ENCODE measurements around the gene ZNF655.
"Not testable (repeated sequence)": the region's sequence is repeated elsewhere in the genome, so short reads cannot be mapped to it uniquely, and the experiment has no call there.

The ZNF655 gene

DNA sequence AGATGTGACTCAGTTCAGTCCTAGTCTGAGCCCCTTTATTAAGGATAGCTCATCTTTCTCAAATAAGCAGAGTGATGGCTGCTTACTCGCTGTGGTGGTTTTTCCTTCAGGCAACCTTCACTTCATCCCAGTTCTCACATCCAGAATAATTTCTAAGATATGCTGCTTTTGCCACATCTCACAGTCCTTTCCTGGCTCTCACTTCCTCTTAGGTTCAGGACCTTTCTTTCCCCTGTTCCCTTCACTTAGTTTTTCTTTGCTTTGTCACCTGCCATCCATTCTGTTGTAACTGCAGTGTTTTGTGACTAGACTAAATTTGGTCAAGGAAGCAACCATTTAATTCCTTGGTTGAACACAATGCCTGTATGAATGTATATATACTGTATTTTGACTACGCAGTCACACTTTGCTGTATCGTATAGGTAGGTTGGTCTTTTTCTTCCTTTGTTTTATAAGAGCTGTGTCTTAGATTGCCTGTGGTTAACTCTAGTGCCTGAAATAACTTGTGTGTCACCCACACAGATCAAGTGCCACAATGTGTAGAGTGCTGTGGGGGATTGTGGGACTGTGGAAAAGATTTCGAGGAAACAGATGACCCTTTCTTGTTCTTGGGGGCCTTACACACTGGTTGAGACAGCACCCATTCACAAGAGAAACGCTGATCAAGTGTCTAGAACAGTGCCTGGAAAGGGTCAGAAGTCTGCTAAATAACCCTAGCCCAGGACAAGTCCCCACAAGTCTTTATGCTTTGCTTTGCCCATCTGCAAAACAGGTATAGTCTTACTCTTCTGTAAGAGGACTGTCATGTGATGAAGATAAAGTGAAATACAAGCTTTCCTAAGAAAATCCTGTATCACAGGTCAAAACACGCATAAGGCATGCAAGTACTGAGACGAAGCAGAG lies 2.6 kb downstream of the ZNF655 start:
- no peak for DNase-seq (ENCODE audit: low read depth)

DNA sequence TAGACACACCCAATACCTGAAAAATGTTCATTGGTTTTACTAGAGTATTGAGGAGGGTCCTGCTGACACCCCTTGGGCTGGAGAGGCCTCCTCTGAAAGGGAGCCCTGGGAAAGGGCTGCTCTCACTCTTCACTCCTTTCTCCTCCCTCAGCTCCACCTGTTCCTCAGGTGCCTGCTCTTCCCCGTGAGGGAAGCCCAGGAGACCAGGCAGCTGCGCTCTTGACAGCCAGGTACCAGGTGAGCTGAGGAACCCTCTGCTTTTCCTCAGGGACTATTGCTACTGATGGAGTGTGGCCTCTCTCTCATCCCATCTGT lies 3.3 kb downstream of the ZNF655 start:
- no peak for DNase-seq (ENCODE audit: low read depth)

GRCh38 chr7:99562114-99562784 lies 3.8 kb downstream of the ZNF655 start:
- DNase-seq (ENCODE audit: low read depth), result no peak

- DNase-seq (ENCODE audit: low read depth), result peak; percentile 95
Measured at GRCh38 chr7:99562832-99563231, 4.4 kb downstream of the ZNF655 start.

GRCh38 chr7:99563650-99564049 lies 5.2 kb downstream of the ZNF655 start:
- DNase-seq (ENCODE audit: low read depth), result peak; percentile 53

GRCh38 chr7:99568770-99569169 lies 10.3 kb downstream of the ZNF655 start:
- not testable (repeated sequence) for DNase-seq (ENCODE audit: low read depth)

GRCh38 chr7:99571768-99572167 lies 13.3 kb downstream of the ZNF655 start:
- DNase-seq (ENCODE audit: low read depth), result no peak

- DNase-seq (ENCODE audit: low read depth), result no peak
Measured at GRCh38 chr7:99573257-99573656, 14.8 kb downstream of the ZNF655 start.

DNA sequence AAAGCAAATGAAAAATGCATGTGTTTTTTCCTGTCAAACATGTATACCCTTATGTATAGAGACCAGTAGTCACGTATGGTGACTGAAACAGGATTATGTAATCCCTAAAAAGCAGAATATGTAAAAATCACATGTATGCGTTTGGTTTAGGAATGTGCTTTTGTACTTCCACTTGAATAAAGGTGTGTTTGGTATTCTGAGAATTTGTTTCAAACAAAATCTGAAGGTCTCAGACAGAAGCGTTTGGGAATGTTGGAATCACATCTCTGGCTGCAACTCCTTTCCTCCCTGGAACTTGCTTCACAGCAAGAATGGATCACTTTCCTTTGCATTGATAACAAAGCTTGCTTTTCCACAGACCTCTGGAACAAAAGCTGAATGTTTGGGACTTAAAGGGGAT lies 17.8 kb downstream of the ZNF655 start:
- DNase-seq (ENCODE audit: low read depth), result no peak

- DNase-seq (ENCODE audit: low read depth), result no peak
Measured at GRCh38 chr7:99579281-99579955, 21.0 kb downstream of the ZNF655 start.

DNA sequence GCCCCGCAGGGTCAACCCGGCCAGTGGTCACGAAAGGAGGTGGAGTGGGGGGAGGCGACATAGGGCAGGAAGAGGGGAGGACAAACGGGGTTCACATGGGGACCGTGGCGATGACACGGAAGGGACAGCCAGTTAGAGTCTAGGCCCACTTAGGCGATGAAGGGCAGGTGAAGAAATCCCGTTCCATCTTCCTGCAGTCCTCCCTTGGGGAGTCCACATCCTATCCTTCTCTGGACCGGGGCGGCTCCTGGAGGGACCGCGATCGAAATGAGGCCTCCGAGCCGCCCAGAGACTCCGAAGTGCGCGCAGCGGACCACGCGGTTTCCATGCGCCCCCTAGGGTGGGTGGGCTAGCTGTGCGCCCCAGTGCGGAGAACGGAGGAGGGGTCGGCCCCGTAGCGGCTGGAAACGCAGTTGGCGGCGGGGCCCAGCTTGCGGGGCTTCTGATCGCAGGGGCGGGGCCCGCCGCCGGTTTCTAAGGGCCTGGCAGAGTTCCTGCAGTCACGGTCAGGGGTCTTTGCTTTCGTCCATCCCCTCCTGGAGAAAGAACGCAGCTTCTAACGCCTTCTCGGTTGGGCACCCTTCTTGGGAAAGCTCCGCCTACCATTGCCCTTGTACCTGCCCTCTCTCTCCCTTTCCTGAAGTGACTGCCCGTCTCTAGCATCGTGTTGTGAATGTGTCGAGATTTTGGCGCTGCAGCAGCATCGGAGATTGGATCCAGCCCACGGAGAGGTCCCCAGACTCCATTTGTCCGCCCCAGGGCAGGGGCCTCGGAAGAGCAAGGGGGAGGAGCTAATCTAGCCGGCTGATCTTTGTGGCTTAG lies 21.7 kb downstream of the ZNF655 start:
- peak; percentile 5 for DNase-seq (ENCODE audit: low read depth)

DNA sequence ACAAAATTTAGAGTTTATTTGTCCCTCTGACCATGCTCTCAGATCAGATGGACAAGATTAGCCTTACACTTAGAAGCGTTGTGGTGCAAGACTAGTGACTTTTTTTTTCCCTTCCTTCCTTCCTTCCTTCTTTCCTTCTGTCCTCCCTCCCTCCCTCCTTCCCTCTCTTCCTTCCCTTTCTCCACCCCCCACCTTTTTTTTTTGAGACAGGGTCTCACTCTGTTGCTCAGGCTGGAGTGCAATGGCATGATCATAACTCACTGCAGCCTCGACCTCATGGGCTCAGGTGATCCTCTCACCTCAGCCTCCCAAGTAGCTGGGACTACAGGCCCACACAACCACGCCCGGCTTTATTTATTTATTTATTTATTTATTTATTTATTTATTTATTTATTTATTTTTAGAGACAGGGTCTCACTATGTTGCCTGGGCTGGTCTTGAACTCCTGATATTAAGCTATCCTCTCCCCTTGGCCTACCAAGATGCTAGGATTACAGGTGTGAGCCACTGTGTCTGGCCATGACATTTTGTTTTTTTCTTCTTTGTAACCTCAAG lies 22.4 kb downstream of the ZNF655 start:
- not testable (repeated sequence) for DNase-seq (ENCODE audit: low read depth)

- no peak for DNase-seq (ENCODE audit: low read depth)
Measured at GRCh38 chr7:99588868-99589267, 30.4 kb downstream of the ZNF655 start.

GRCh38 chr7:99594948-99595745 lies 36.7 kb downstream of the ZNF655 start:
- no peak for DNase-seq (ENCODE audit: low read depth)

DNA sequence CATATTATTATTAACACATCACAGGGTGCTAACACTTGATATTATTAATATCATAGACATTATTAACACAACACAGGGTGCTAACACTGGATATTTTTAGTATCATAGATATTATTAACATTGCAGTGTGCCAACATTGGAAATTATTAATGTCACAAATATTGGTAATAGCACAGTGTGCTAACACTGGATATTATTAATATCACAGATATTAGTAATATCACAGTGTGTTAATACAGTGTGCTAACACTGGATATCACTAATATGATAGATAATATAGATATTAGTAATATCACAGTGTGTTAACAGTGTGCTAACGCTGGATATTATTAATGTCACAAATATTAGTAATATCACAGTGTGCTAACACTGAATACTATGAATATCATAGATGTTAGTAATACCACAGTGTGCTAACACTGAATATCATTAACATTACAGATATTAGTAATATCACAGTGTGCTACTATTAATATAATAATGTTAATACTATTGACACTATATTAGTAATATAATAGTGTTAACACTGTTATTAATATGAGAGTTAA lies 38.0 kb downstream of the ZNF655 start:
- no peak for DNase-seq (ENCODE audit: low read depth)

DNA sequence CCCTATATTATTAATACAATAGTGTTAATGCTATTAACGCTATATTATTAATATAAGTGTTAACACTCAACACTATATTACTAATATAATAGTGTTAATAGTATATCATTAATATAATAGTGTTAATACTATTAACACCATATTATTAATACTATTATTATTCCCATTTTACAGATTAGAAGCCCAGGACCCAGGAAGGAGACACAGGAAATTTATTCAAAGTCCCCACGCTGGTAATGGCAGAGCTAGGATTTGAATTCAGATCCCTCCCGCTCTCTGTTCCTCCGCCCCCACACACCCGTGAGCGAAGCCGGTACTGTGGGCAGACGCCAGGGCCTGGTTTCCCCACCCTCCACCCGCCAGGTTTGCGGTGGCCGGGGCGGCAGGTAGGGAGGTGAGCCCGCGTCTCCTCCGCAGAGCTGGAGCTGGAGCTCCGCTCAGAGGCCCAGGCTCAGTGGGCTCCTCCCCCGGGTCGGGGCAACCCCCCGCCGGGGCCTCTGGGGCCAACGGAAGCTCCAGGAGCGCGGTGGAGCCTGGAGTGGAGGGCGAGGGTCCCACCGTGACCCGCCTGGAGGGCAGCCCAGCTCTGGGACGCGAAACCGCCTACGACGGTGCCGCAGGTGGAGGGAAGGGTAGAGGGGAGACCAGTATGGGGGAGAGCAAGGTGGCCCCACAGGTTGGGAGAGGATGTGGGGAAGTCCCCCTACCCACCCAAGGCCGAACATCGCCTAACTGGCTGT lies 39.5 kb downstream of the ZNF655 start, which contains the start of gene TMEM225B:
TSS of gene TMEM225B (plus strand) at position 506 of the 740 bp plus-strand sequence. CDS start 6,122 bp downstream, outside the sequence.
- no peak for DNase-seq (ENCODE audit: low read depth)

DNA sequence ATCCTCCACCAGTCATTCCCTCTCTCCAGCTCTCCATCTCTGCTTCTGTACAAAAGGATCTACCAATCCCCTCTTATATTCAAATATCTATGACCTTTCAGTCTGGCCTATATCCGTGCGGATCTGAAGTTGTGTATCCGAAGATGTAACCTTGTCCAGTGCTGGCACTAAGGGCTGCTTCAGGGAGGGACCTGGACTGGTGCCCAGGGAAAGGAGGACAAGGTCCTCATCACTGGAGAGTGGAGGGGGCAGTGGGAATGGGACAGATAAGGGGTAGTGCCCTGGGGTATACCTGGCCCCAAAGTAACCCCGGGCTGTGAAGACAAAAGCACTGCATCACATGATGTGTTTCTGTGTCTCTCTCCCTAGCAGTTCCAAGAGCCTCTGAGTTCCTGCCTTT lies 41.4 kb downstream of the ZNF655 start:
- no peak for DNase-seq (ENCODE audit: low read depth)

DNA sequence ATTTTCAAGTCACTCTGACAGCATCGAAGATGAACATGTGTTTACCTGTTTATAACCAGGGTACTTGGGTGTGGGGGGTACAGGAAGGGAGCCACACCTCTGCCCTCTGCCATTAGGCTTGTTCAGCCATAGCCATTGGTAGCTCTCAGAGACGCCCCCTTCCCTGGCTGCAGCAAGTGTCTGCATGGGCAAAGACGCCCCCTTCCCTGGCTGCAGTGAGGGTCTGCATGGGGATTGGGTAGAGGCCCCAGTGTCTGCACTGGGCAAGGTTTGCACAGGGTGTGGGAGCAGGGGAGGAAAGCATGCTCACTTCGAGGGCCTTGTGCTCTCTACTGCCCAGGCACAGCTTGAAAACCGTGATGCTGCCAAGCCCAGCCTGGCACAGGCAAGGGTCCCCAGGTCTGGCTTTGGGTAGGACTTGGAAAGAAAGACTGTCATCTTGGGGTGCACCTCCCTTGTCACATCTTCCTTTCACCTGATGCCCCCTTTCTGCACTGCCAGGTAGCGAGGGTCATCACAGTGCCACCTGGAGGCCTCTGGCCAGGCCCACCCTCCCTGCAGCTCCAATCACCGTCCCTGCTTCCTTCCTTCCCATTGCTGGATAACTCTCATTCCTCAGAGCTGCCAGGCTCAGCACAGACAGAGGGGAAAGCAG lies 43.3 kb downstream of the ZNF655 start:
- DNase-seq (ENCODE audit: low read depth), result no peak

GRCh38 chr7:99605527-99605926 lies 47.1 kb downstream of the ZNF655 start:
- no peak for DNase-seq (ENCODE audit: low read depth)

Data from fibroblast of gingiva (primary cell).